GM23338 (cell line): Measurements from ENCODE around the gene CHD2. TPM values are rescaled to one million over a fixed set of nuclear protein-coding genes. Genes with fewer than 3 reads are reported as not detected.

Source experiments
- ATAC-seq: fragments of 200-7000 bp; cut with Tn5 transposase; 3 replicates; pipeline ENCODE4 v1.9.1; 2020
- DNase-seq: peaks from one replicate; pipeline ENCODE4 v3.0.0-alpha.2; 2015; ENCODE audit warnings: low spot score
- H2AFZ ChIP-seq: fragments of 200-600 bp; sonication (generic); 2 replicates; pipeline ENCODE4 v1.8.0; 2016; ENCODE audit warnings: antibody characterized with exemption, mild to moderate bottlenecking, moderate library complexity
- H3F3A ChIP-seq: fragments of 200-600 bp; sonication (generic); replicated peaks from 2 replicates; pipeline ENCODE4 v1.8.0; 2017; ENCODE audit warnings: antibody characterized with exemption, mixed run types, low read depth
- H3K27ac ChIP-seq: fragments of 200-600 bp; sonication (generic); 2 replicates; pipeline ENCODE4 v1.6.1; 2016; ENCODE audit warnings: low read depth
- H3K27me3 ChIP-seq: fragments of 200-600 bp; sonication (generic); 2 replicates; pipeline ENCODE4 v1.8.0; 2016; ENCODE audit warnings: mild to moderate bottlenecking, mixed run types, moderate library complexity; ENCODE audit not compliant: insufficient read depth
- H3K36me3 ChIP-seq: fragments of 200-600 bp; sonication (generic); 2 replicates; pipeline ENCODE4 v1.8.0; 2016; ENCODE audit warnings: mild to moderate bottlenecking; ENCODE audit not compliant: insufficient read depth
- H3K4me1 ChIP-seq: fragments of 200-600 bp; sonication (generic); 2 replicates; pipeline ENCODE4 v1.8.0; 2016; ENCODE audit warnings: mild to moderate bottlenecking, moderate library complexity; ENCODE audit not compliant: insufficient read depth
- H3K4me2 ChIP-seq: fragments of 200-600 bp; sonication (generic); 2 replicates; pipeline ENCODE4 v1.7.1; 2017; ENCODE audit warnings: mixed run types
- H3K4me3 ChIP-seq: fragments of 200-600 bp; sonication (generic); 2 replicates; pipeline ENCODE4 v1.6.1; 2016; ENCODE audit warnings: mixed run types
- H3K79me2 ChIP-seq: fragments of 200-600 bp; sonication (generic); replicated peaks from 2 replicates; pipeline ENCODE4 v1.8.0; 2017; ENCODE audit warnings: mild to moderate bottlenecking; ENCODE audit not compliant: insufficient read depth
- H3K9me2 ChIP-seq: fragments of 200-600 bp; sonication (generic); 2 replicates; pipeline ENCODE4 v1.8.0; 2017; ENCODE audit not compliant: insufficient read depth
- H4K20me1 ChIP-seq: fragments of 200-600 bp; sonication (generic); replicated peaks from 2 replicates; pipeline ENCODE4 v1.8.0; 2017; ENCODE audit warnings: mild to moderate bottlenecking; ENCODE audit not compliant: insufficient read depth
- H3K27ac Mint-ChIP-seq: 2 replicates; pipeline ENCODE4 v1.8.0; 2020; ENCODE audit warnings: inconsistent platforms, mild to moderate bottlenecking, moderate library complexity, mixed read lengths
- H3K27me3 Mint-ChIP-seq: 3 replicates; pipeline ENCODE4 v1.8.0; 2022; ENCODE audit warnings: low read depth, mild to moderate bottlenecking, moderate library complexity, mixed read lengths, inconsistent platforms; ENCODE audit not compliant: insufficient read depth, poor library complexity
- H3K36me3 Mint-ChIP-seq: 3 replicates; pipeline ENCODE4 v1.8.0; 2021; ENCODE audit warnings: low read depth, mild to moderate bottlenecking, inconsistent platforms, moderate library complexity, mixed read lengths
- H3K4me1 Mint-ChIP-seq: 3 replicates; pipeline ENCODE4 v1.8.0; 2020; ENCODE audit warnings: mild to moderate bottlenecking, inconsistent platforms, mixed read lengths
- H3K4me3 Mint-ChIP-seq: 3 replicates; pipeline ENCODE4 v1.8.0; 2021; ENCODE audit warnings: moderate library complexity, mild to moderate bottlenecking, inconsistent platforms, mixed read lengths
- H3K9me3 Mint-ChIP-seq: 3 replicates; pipeline ENCODE4 v1.8.0; 2020; ENCODE audit warnings: moderate library complexity, mild to moderate bottlenecking, inconsistent platforms, mixed read lengths
- EZH2 ChIP-seq: fragments of 200-600 bp; sonication (generic); IDR thresholded peaks from one replicate; pipeline ENCODE4 v1.8.0; 2017; ENCODE audit warnings: antibody characterized with exemption, mild to moderate bottlenecking, low read depth; ENCODE audit not compliant: unreplicated experiment
- REST ChIP-seq: IDR thresholded peaks from one replicate; pipeline ENCODE4 v1.6.1; 2018; ENCODE audit warnings: antibody characterized with exemption; ENCODE audit not compliant: unreplicated experiment
- STAT1 ChIP-seq: IDR thresholded peaks from one replicate; pipeline ENCODE4 v1.6.1; 2016; ENCODE audit warnings: antibody characterized with exemption; ENCODE audit not compliant: unreplicated experiment
- polyA plus RNA-seq: library from polyadenylated mRNA; unstranded; fragments of >200 nt; fragmentation: Nextera tagmentation; extraction: Ambion mirVana; gene quantifications from 2 replicates; pipeline ENCODE4 v1.2.1, GENCODE V29; 2016
- total RNA-seq: library from RNA; depleted of rRNA; stranded (reverse); fragments of >200 nt; shearing (Covaris generic); gene quantifications from 2 replicates; pipeline ENCODE4 v1.2.3, GENCODE V29; 2014
- TF ChIP-seq, protein P1 (sequence below): fragments of 250-450 bp; sonication (Bioruptor Pico); IDR thresholded peaks from 2 replicates; pipeline ENCODE4 v1.5.0; 2020; ENCODE audit warnings: mild to moderate bottlenecking, moderate library complexity

The CHD2 gene
- total and polyA plus RNA-seq, 2 experiments from 2014 or later: 119 to 130 TPM

DNA sequence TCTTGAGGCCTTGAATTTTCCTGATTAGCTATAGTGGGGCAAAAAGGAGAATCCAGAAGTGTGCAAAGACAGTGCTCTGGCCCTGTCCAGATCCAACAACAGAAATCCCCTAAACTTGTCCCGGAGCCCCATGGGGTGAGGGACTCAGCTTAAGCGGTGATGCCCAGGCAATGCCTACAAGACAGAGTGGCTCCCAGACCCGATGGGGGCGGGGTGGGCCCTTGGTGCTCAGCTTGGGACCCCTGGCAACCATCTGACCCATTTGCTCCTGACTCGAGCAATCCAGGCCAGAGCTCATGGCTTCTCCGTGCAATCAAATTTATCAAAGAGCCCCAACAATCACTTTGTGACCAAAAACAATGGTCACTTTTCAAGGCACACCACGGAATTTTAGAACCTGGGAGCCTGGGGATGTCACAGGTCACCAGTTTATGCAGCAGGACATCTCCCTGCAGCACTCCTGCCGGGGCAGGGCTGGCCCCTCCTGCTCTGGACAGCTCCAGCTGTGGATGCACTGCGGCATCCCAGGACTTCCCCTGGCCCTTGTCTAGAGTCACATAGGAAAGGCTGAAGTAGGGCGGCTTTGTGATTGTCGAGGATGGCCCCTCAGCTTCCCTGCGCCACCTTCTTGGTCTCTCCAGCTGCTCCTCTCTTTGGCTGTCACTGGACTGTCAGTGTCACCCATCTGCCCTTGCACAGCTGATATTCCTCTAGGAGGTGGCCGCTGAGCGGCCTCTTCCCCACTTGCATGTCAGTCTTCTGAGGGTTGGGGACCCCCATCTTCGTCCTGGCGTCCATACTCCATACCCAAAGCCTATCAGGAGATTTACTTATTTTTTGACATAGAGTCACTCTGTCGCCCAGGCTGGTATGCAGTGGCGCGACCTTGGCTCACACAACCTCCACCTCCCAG lies 160.5 kb downstream of the CHD2 start:
- peak overlapping the region; percentile 35 for H3K4me2 ChIP-seq

More for the DNA sequence above, 160.5 kb downstream of the CHD2 start:
- Histone ChIP-seq H3K36me3 (0 out of 2 replicates have a peak, but pooled peaks cover 6% of the 10 kb centered on the region), H4K20me1 (no peaks in the 10 kb centered on the region; the same call in none of the 2 replicates), H3K27ac (peak overlapping the region; percentile 95), H3K4me3 (0 out of 2 replicates have a peak overlapping the region, but pooled peaks have one; percentile 10), H3K9me2 (no peaks in the 10 kb centered on the region), H2AFZ (no peak overlapping the region), H3K4me1 (peaks cover 55% of the 10 kb centered on the region), H3K79me2 (peaks cover 86% of the 10 kb centered on the region), H3K27me3 (no peaks in the 10 kb centered on the region), H3F3A (peaks cover 9% of the 10 kb centered on the region)
- H3K27ac Mint-ChIP-seq: peak overlapping the region; percentile 95
- DNase-seq (no peak), ATAC-seq (peak; percentile 2; the same call in 1 of the 3 replicates)
- H3K36me3 Mint-ChIP-seq: peaks cover 47% of the 10 kb centered on the region
- H3K4me1 Mint-ChIP-seq: peaks cover 87% of the 10 kb centered on the region
- no peaks in the 10 kb centered on the region for H3K9me3 Mint-ChIP-seq
- H3K27me3 Mint-ChIP-seq: peaks cover 29% of the 10 kb centered on the region
- TF ChIP-seq STAT1 (no peak), REST (no peak), EZH2 (no peak)
- TF ChIP-seq, protein P1, sequence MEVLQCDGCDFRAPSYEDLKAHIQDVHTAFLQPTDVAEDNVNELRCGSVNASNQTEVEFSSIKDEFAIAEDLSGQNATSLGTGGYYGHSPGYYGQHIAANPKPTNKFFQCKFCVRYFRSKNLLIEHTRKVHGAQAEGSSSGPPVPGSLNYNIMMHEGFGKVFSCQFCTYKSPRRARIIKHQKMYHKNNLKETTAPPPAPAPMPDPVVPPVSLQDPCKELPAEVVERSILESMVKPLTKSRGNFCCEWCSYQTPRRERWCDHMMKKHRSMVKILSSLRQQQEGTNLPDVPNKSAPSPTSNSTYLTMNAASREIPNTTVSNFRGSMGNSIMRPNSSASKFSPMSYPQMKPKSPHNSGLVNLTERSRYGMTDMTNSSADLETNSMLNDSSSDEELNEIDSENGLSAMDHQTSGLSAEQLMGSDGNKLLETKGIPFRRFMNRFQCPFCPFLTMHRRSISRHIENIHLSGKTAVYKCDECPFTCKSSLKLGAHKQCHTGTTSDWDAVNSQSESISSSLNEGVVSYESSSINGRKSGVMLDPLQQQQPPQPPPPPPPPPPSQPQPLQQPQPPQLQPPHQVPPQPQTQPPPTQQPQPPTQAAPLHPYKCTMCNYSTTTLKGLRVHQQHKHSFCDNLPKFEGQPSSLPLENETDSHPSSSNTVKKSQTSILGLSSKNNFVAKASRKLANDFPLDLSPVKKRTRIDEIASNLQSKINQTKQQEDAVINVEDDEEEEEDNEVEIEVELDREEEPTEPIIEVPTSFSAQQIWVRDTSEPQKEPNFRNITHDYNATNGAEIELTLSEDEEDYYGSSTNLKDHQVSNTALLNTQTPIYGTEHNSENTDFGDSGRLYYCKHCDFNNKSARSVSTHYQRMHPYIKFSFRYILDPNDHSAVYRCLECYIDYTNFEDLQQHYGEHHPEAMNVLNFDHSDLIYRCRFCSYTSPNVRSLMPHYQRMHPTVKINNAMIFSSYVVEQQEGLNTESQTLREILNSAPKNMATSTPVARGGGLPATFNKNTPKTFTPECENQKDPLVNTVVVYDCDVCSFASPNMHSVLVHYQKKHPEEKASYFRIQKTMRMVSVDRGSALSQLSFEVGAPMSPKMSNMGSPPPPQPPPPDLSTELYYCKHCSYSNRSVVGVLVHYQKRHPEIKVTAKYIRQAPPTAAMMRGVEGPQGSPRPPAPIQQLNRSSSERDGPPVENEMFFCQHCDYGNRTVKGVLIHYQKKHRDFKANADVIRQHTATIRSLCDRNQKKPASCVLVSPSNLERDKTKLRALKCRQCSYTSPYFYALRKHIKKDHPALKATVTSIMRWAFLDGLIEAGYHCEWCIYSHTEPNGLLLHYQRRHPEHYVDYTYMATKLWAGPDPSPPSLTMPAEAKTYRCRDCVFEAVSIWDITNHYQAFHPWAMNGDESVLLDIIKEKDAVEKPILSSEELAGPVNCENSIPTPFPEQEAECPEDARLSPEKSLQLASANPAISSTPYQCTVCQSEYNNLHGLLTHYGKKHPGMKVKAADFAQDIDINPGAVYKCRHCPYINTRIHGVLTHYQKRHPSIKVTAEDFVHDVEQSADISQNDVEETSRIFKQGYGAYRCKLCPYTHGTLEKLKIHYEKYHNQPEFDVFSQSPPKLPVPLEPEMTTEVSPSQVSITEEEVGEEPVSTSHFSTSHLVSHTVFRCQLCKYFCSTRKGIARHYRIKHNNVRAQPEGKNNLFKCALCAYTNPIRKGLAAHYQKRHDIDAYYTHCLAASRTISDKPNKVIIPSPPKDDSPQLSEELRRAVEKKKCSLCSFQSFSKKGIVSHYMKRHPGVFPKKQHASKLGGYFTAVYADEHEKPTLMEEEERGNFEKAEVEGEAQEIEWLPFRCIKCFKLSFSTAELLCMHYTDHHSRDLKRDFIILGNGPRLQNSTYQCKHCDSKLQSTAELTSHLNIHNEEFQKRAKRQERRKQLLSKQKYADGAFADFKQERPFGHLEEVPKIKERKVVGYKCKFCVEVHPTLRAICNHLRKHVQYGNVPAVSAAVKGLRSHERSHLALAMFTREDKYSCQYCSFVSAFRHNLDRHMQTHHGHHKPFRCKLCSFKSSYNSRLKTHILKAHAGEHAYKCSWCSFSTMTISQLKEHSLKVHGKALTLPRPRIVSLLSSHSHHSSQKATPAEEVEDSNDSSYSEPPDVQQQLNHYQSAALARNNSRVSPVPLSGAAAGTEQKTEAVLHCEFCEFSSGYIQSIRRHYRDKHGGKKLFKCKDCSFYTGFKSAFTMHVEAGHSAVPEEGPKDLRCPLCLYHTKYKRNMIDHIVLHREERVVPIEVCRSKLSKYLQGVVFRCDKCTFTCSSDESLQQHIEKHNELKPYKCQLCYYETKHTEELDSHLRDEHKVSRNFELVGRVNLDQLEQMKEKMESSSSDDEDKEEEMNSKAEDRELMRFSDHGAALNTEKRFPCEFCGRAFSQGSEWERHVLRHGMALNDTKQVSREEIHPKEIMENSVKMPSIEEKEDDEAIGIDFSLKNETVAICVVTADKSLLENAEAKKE: no peak
- peak overlapping the region; percentile 50; the same call in 2 of the 3 replicates for H3K4me3 Mint-ChIP-seq
